Neural progenitor cell (in vitro differentiated cells): ENCODE measurements around the gene GJD4. TPM values are rescaled to one million over a fixed set of nuclear protein-coding genes. Genes with fewer than 3 reads are reported as not detected.

ENCODE experiments used
- DNase-seq: peaks from one replicate; pipeline ENCODE4 v3.0.0-alpha.2; 2016; ENCODE audit warnings: low spot score
- H2AFZ ChIP-seq: fragments of 200-600 bp; sonication (generic); replicated peaks from 2 replicates; pipeline ENCODE4 v1.6.1; 2016; ENCODE audit warnings: antibody characterized with exemption
- H3F3A ChIP-seq: fragments of 200-600 bp; sonication (generic); 2 replicates; pipeline ENCODE4 v1.6.1; 2016; ENCODE audit warnings: antibody characterized with exemption, low read depth
- H3K27ac ChIP-seq: fragments of 200-600 bp; sonication (generic); 2 replicates; pipeline ENCODE4 v1.5.1; 2016; ENCODE audit warnings: mild to moderate bottlenecking
- H3K27me3 ChIP-seq: fragments of 200-600 bp; sonication (generic); 2 replicates; pipeline ENCODE4 v1.6.1; 2016; ENCODE audit warnings: mild to moderate bottlenecking, moderate library complexity
- H3K36me3 ChIP-seq: fragments of 200-600 bp; sonication (generic); 2 replicates; pipeline ENCODE4 v1.5.1; 2016
- H3K4me1 ChIP-seq: fragments of 200-600 bp; sonication (generic); 2 replicates; pipeline ENCODE4 v1.6.1; 2016; ENCODE audit warnings: mixed run types
- H3K4me2 ChIP-seq: fragments of 200-600 bp; sonication (generic); 2 replicates; pipeline ENCODE4 v1.6.1; 2016
- H3K4me3 ChIP-seq: fragments of 200-600 bp; sonication (generic); 2 replicates; pipeline ENCODE4 v1.5.1; 2016
- H3K79me2 ChIP-seq: fragments of 200-600 bp; sonication (generic); 2 replicates; pipeline ENCODE4 v1.6.1; 2016; ENCODE audit warnings: low read depth
- H3K9ac ChIP-seq: fragments of 200-600 bp; sonication (generic); 2 replicates; pipeline ENCODE4 v1.6.1; 2016
- H3K9me3 ChIP-seq: fragments of 200-600 bp; sonication (generic); 2 replicates; pipeline ENCODE4 v1.5.1; 2016; ENCODE audit warnings: low read depth
- H4K20me1 ChIP-seq: fragments of 200-600 bp; sonication (generic); 2 replicates; pipeline ENCODE4 v1.6.1; 2016; ENCODE audit warnings: low read depth
- H3K27ac Mint-ChIP-seq: 3 replicates; pipeline ENCODE4 v1.8.0; 2021; ENCODE audit warnings: mixed read lengths
- H3K27me3 Mint-ChIP-seq: 2 replicates; pipeline ENCODE4 v1.8.0; 2022; ENCODE audit warnings: low read depth, mild to moderate bottlenecking, inconsistent platforms, moderate library complexity, mixed read lengths; ENCODE audit not compliant: insufficient read depth
- H3K36me3 Mint-ChIP-seq: 3 replicates; pipeline ENCODE4 v1.8.0; 2021; ENCODE audit warnings: mixed read lengths
- H3K4me1 Mint-ChIP-seq: 3 replicates; pipeline ENCODE4 v1.8.0; 2021; ENCODE audit warnings: mixed read lengths
- H3K4me3 Mint-ChIP-seq: 3 replicates; pipeline ENCODE4 v1.8.0; 2021; ENCODE audit warnings: mild to moderate bottlenecking, moderate library complexity, mixed read lengths
- H3K9me3 Mint-ChIP-seq: 3 replicates; pipeline ENCODE4 v1.8.0; 2020; ENCODE audit warnings: mixed read lengths
- EZH2 ChIP-seq: fragments of 200-600 bp; sonication (generic); IDR thresholded peaks from 2 replicates; pipeline ENCODE4 v1.6.1; 2017; ENCODE audit warnings: antibody characterized with exemption, mild to moderate bottlenecking, moderate library complexity
- EZH2phosphoT487 ChIP-seq: fragments of 200-600 bp; sonication (generic); IDR thresholded peaks from 2 replicates; pipeline ENCODE4 v1.6.1; 2017; ENCODE audit warnings: antibody characterized with exemption
- total RNA-seq: library from RNA; depleted of rRNA; stranded (reverse); fragments of >200 nt; gene quantifications from 2 replicates; pipeline ENCODE4 v1.2.3, GENCODE V29; 2015; ENCODE audit warnings: low replicate concordance
- TF ChIP-seq, protein P1 (sequence below): fragments of 200-600 bp; sonication (generic); IDR thresholded peaks from 2 replicates; pipeline ENCODE4 v1.5.1; 2017; ENCODE audit warnings: antibody characterized with exemption, mild to moderate bottlenecking

Gene GJD4
- total RNA-seq, 1 donor from 2014 or later: not detected

DNA sequence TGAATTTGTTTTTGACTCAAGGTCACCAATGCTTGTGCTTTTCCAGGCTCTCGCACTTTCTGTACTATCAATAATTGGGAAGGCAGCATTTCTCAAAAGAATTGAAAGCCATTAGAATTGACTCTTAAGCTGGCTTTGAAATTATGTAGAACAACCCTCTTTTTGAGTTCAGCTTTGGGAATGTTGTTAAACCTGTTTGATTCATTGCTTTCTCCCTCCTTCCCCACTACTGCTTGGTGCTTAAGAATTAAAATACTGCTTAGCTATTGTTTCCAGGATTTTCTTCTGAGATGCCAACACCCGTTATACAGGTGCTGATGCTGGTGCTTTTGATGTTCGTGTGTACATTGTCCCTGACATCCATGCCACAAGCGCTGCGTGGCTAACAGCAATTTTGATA, 52.5 kb downstream of the GJD4 start:
- Histone ChIP-seq H4K20me1 (no peaks in the 10 kb centered on the region), H2AFZ (no peak overlapping the region), H3K79me2 (no peaks in the 10 kb centered on the region), H3K36me3 (no peaks in the 10 kb centered on the region), H3K27ac (no peak overlapping the region), H3K27me3 (no peaks in the 10 kb centered on the region), H3K4me3 (no peak overlapping the region), H3K9me3 (no peaks in the 10 kb centered on the region), H3K4me2 (no peak overlapping the region), H3K4me1 (peaks cover 7% of the 10 kb centered on the region), H3F3A (no peaks in the 10 kb centered on the region), H3K9ac (no peak overlapping the region)
- H3K4me1 Mint-ChIP-seq: peaks cover 4% of the 10 kb centered on the region
- no peak for DNase-seq
- no peaks in the 10 kb centered on the region for H3K27me3 Mint-ChIP-seq
- TF ChIP-seq EZH2 (no peak), EZH2phosphoT487 (no peak)
- TF ChIP-seq, protein P1, sequence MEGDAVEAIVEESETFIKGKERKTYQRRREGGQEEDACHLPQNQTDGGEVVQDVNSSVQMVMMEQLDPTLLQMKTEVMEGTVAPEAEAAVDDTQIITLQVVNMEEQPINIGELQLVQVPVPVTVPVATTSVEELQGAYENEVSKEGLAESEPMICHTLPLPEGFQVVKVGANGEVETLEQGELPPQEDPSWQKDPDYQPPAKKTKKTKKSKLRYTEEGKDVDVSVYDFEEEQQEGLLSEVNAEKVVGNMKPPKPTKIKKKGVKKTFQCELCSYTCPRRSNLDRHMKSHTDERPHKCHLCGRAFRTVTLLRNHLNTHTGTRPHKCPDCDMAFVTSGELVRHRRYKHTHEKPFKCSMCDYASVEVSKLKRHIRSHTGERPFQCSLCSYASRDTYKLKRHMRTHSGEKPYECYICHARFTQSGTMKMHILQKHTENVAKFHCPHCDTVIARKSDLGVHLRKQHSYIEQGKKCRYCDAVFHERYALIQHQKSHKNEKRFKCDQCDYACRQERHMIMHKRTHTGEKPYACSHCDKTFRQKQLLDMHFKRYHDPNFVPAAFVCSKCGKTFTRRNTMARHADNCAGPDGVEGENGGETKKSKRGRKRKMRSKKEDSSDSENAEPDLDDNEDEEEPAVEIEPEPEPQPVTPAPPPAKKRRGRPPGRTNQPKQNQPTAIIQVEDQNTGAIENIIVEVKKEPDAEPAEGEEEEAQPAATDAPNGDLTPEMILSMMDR: no peak
- no peak overlapping the region for H3K4me3 Mint-ChIP-seq
- H3K9me3 Mint-ChIP-seq: peaks cover 4% of the 10 kb centered on the region
- H3K36me3 Mint-ChIP-seq: no peaks in the 10 kb centered on the region
- no peak overlapping the region for H3K27ac Mint-ChIP-seq

Other genes with a start within 250 kb of the GJD4 start
- gene FZD8, start 37.0 kb downstream of the GJD4 start, total RNA-seq: 5.0 and 20.7 TPM in 2 replicates